ENCODE results near the gene ATN1.

The ATN1 gene

GRCh38 chr12:6928703-6929407 is 1.1 kb downstream of the ATN1 start:
- DNase-seq = no peak

GRCh38 chr12:6929466-6930452 is 2.0 kb downstream of the ATN1 start:
- DNase-seq = no peak

- DNase-seq = no peak
Observed at GRCh38 chr12:6932766-6933165, 5.0 kb downstream of the ATN1 start.

GRCh38 chr12:6934110-6934509 is 6.4 kb downstream of the ATN1 start:
- DNase-seq = no peak

- DNase-seq = no peak
Observed at GRCh38 chr12:6935371-6936193, 7.8 kb downstream of the ATN1 start.

- no peak for DNase-seq
Observed at GRCh38 chr12:6936194-6936635, 8.5 kb downstream of the ATN1 start.

GRCh38 chr12:6936636-6937480 is 9.1 kb downstream of the ATN1 start:
- no peak for DNase-seq

- peak; percentile 85 for DNase-seq
Observed at GRCh38 chr12:6937481-6938352, 10.0 kb downstream of the ATN1 start.

- no peak for DNase-seq
Observed at GRCh38 chr12:6938353-6939190, 10.8 kb downstream of the ATN1 start.

GRCh38 chr12:6939191-6939540 is 11.4 kb downstream of the ATN1 start:
- DNase-seq = no peak

- DNase-seq = no peak
Observed at GRCh38 chr12:6941267-6941666, 13.5 kb downstream of the ATN1 start.

- DNase-seq = no peak
Observed at GRCh38 chr12:6941782-6942181, 14.0 kb downstream of the ATN1 start.

- DNase-seq = no peak
Observed at GRCh38 chr12:6942331-6942665, 14.5 kb downstream of the ATN1 start.

- peak; percentile 88 for DNase-seq
Observed at GRCh38 chr12:6943389-6943721, 15.6 kb downstream of the ATN1 start.

GRCh38 chr12:6943722-6944380 is 16.1 kb downstream of the ATN1 start, which contains the start of the genes C12orf57 and RNU7-1:
TSS of gene C12orf57 (plus strand) at chr12:6944022. CDS start at chr12:6944122, 100 bp downstream.
TSS of gene RNU7-1 (plus strand) at chr12:6943816.
- DNase-seq = peak; percentile 88

GRCh38 chr12:6944381-6945186 is 16.8 kb downstream of the ATN1 start:
- peak; percentile 83 for DNase-seq

GRCh38 chr12:6945613-6946012 is 17.9 kb downstream of the ATN1 start:
- DNase-seq = no peak

GRCh38 chr12:6946033-6946919 is 18.5 kb downstream of the ATN1 start:
- DNase-seq = peak; percentile 81

Data from NCI-H748 treated with DMSO at 0.1 percent for 48 hours (cell line).